Ectodermal cell (in vitro differentiated cells): ENCODE results near the gene GBP7.

ENCODE experiments used
- H3K27ac ChIP-seq: 2 replicates; pipeline ENCODE4 v1.7.0; 2013; ENCODE audit warnings: mild to moderate bottlenecking, low read depth, low read length; ENCODE audit not compliant: insufficient read depth, poor library complexity, severe bottlenecking
- H3K27me3 ChIP-seq: 2 replicates; pipeline ENCODE4 v1.7.0; 2013; ENCODE audit warnings: mild to moderate bottlenecking, low read length; ENCODE audit not compliant: insufficient read depth, control insufficient read depth, poor library complexity, severe bottlenecking
- H3K36me3 ChIP-seq: one replicate; pipeline ENCODE4 v1.7.0; 2013; ENCODE audit warnings: low read length; ENCODE audit not compliant: control insufficient read depth, insufficient read depth
- H3K4me1 ChIP-seq: one replicate; pipeline ENCODE4 v1.7.0; 2013; ENCODE audit warnings: low read length; ENCODE audit not compliant: control insufficient read depth, insufficient read depth
- H3K4me3 ChIP-seq: 2 replicates; pipeline ENCODE4 v1.7.0; 2013; ENCODE audit warnings: low read depth, low read length, control low read depth; ENCODE audit not compliant: insufficient read depth
- H3K9me3 ChIP-seq: 2 replicates; pipeline ENCODE4 v1.7.0; 2013; ENCODE audit warnings: mild to moderate bottlenecking, low read length, moderate library complexity; ENCODE audit not compliant: control insufficient read depth
- WGBS, 2 experiments: methylation state at CpG; one replicate each; pipeline ENCODE4 v1.1.7; 2013; ENCODE audit warnings: missing lambda C conversion rate in 2 of 2; 5-methylcytosine and 5-hydroxymethylcytosine counted together

The GBP7 gene

DNA sequence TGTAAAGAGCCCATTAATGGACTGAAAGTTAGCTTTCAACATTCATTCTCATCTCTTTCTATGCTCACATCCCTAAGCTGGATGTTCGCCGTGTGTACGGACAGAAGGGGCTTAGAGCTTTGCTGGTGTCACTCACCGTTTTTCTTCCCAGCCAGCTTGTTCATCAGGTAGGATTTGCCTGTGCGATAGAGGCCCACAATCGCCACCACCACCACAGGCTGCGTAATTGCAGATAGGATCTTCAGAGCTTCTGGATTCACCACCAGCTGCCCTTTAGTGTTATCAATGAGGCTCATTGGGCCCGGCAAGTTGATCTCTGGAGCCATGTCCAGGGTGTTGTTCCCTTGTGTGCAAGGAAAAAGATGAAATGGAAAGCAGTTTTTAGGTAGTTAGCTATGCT is 54.2 kb downstream of the GBP7 start:
- WGBS, 2 experiments = 97 to 98% methylated on average over 8 of the region's 8 CpGs
- H3K4me3 ChIP-seq = no peak overlapping the region
- H3K36me3 ChIP-seq = no peaks in the 10 kb centered on the region
- no peaks in the 10 kb centered on the region for H3K27me3 ChIP-seq
- no peak overlapping the region for H3K27ac ChIP-seq
- H3K4me1 ChIP-seq = no peaks in the 10 kb centered on the region
- H3K9me3 ChIP-seq = no peaks in the 10 kb centered on the region

DNA sequence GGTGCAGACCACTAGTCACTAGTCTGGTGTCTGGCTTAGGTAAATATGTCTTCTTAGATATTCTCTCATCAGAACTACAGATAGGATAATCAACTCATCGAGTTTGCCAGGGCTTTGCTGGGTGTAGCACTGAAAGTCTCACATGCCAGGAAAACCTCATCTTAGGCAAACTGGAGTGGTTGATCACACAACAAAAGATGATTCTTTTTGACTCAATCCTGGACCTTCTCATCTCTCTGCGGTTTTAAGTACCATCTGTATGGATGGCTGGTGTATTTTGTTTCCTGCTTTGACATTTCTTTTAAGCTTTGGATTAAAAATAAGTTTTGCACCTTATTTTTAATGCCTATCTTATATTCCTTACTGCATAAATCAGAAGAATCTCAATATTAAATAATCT is 61.1 kb downstream of the GBP7 start:
- no peaks in the 10 kb centered on the region for H3K27me3 ChIP-seq
- H3K9me3 ChIP-seq = no peaks in the 10 kb centered on the region
- H3K36me3 ChIP-seq = no peaks in the 10 kb centered on the region
- no peak overlapping the region for H3K4me3 ChIP-seq
- H3K4me1 ChIP-seq = no peaks in the 10 kb centered on the region
- H3K27ac ChIP-seq = no peak overlapping the region
- WGBS, 2 experiments = 97% methylated on average over 2 of the region's 2 CpGs

DNA sequence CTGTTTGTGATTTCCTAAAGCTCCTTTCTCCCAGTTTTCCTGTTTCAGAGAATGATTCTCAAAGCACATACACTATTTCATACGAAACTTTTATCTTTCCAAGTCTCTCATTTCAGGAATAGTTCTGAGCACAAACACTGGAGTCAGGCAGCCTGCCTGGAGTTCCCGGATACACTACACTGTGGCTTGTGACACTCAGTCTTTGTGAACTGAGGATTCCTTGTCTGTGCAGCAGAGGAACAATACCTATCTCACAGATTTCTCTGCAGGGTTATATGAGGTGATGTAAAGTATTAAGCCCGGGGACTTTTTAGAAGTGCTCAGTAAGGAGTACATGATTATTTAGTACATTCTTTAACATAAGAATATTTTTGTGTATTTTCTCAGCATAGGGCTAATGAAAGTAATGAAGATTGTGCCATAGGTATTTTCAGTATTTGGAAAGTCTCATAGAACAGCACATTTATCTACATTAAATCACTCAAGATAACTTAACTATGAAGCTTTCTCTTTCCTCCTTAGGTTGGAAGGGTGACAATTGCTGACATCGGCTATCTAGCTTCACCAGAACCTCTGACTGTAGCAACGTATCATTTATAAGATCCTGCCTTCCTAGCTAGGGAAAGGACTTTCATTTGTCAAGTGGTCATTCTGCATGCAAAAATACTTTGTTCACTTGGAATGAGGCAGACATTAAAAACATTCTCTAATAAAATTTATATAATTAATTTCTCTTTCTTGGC is 62.8 kb downstream of the GBP7 start:
- Histone ChIP-seq H3K27me3 (no peaks in the 10 kb centered on the region), H3K4me1 (no peaks in the 10 kb centered on the region), H3K27ac (no peak overlapping the region), H3K36me3 (no peaks in the 10 kb centered on the region), H3K4me3 (no peak overlapping the region), H3K9me3 (no peaks in the 10 kb centered on the region)
- WGBS, 2 experiments = 89 to 93% methylated on average over 4 of the region's 5 CpGs

DNA sequence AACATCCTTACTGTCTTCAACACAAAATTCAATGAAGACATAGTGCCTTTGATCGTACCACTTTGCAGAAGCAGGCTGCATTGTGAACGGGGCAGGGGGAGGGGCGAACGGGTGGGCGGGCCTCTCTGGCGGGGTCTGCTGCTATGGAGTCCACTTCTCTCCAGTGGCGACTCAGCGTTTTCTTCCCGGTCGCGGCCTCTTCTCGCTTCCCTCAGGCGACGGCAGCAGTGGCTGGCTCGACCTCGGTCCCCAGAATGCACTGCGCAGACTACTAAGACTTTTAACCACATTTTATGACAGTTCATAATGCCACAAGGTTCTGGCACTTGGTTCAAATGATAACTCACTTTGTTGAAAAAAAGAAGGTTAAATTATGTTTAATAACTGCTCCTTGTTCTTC is 71.1 kb downstream of the GBP7 start:
- Histone ChIP-seq H3K4me3 (no peak overlapping the region), H3K36me3 (no peaks in the 10 kb centered on the region), H3K27ac (no peak overlapping the region), H3K9me3 (no peaks in the 10 kb centered on the region), H3K4me1 (no peaks in the 10 kb centered on the region), H3K27me3 (no peaks in the 10 kb centered on the region)
- 91 to 92% methylated on average over 17 of the region's 17 CpGs for WGBS, 2 experiments

DNA sequence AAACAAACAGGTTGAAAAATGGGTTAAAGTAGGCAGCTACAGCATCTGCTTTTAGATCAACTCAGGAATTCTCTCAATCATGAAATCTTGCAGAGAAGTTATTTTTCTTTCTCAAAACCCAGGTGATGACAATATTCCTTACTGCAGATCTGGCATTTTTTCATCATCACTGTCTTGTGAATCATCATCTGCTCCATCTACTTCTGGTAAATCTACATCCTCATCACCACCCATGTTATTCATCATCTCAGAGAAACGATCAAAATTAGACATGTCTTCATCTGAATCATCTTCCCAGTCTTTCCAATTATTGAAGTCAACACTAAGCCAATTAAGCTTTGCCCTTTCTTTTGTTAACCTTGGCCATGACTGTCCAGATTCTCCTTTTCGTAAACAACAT is 71.7 kb downstream of the GBP7 start:
- Histone ChIP-seq H3K4me1 (no peaks in the 10 kb centered on the region), H3K9me3 (no peaks in the 10 kb centered on the region), H3K27me3 (no peaks in the 10 kb centered on the region), H3K27ac (no peak overlapping the region), H3K36me3 (no peaks in the 10 kb centered on the region), H3K4me3 (no peak overlapping the region)
- 97 to 99% methylated on average over 2 of the region's 2 CpGs for WGBS, 2 experiments

DNA sequence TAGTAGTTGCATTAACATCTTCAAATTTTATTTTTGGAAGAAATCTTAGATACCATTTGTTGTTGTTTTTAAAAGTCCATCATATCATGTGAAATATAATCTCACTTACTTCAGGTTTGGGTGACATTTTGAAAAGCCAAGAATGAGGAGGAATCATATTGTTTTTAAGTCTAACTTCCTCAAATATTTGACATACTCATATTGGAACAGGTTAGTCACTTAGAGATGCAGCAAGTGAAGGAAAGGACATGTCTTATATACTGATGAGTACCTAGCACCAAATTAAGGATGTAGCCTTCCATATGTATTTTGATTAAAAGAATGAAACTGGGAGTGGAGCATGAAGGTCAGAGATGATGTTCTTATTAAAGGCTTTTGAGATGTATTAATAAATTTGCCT is 73.8 kb downstream of the GBP7 start:
- Histone ChIP-seq H3K9me3 (no peaks in the 10 kb centered on the region), H3K36me3 (no peaks in the 10 kb centered on the region), H3K27me3 (no peaks in the 10 kb centered on the region), H3K4me1 (no peaks in the 10 kb centered on the region), H3K27ac (no peak overlapping the region), H3K4me3 (no peak overlapping the region)

DNA sequence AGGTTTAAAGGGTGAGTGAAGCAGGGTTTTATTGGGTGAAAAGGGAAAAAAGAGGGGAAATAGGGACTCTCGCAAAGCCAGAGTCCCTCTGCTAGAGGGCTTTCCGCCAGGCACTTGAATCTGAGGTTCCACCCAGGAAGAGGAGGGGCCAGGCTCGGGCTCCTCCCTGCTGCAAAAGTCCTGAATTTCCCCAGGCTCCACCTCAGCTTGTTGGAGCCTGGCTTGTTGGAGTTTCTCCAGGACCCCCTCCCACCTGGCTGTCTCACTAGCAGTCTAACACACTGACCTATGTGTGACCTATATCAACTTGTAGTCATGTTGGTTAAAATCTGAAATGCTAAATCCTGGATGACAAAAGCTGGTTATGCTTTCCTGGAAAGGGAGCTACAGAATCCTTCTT is 75.4 kb downstream of the GBP7 start:
- Histone ChIP-seq H3K4me1 (no peaks in the 10 kb centered on the region), H3K4me3 (no peak overlapping the region), H3K27me3 (no peaks in the 10 kb centered on the region), H3K27ac (no peak overlapping the region), H3K9me3 (no peaks in the 10 kb centered on the region), H3K36me3 (no peaks in the 10 kb centered on the region)
- WGBS, 2 experiments = 90 to 95% methylated on average over 3 of the region's 3 CpGs

DNA sequence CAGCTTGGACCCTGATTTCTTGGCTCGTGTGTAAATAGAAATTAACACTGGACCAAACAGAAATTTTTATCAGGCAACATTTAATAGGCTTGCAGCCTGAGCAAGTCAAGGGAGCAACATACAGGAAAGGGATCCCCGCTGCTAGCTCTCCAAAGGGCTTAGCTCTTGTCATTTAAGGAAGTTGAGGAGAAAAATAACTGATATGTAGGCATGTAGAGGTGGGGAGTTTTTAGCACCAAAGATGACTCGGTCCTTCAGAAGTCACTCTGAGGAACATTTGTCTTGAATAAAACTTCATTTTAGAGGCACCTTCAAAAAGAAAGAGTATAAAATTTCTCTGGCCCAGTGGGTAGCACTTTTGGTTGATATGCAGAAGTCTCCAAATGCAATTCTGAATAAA is 76.9 kb downstream of the GBP7 start:
- Histone ChIP-seq H3K4me1 (no peaks in the 10 kb centered on the region), H3K27ac (no peak overlapping the region), H3K36me3 (no peaks in the 10 kb centered on the region), H3K4me3 (no peak overlapping the region), H3K9me3 (no peaks in the 10 kb centered on the region), H3K27me3 (no peaks in the 10 kb centered on the region)
- 88 to 93% methylated on average over 3 of the region's 3 CpGs for WGBS, 2 experiments

DNA sequence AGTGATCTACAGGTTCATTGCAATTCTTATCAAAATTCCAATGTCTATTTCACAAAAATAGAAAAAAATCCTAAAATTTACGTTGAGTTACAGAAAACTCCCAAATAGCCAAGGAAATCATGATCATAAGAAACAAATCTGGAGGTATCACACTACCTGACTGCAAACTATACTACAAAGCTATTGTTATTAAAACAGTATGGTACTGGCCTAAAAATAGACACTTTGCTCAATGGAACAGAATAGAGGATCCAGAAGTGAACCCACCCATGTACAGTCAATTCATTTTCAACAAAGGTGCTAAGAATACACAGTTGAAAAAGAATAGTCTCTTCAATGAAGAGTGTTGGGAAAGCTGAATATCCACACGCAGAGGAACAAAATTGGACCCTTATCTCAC is 80.1 kb downstream of the GBP7 start:
- Histone ChIP-seq H3K4me1 (no peaks in the 10 kb centered on the region), H3K36me3 (no peaks in the 10 kb centered on the region), H3K27me3 (no peaks in the 10 kb centered on the region), H3K9me3 (no peaks in the 10 kb centered on the region), H3K4me3 (no peak overlapping the region), H3K27ac (no peak overlapping the region)
- WGBS, 2 experiments = 73 to 99% methylated on average over 1 to 2 of the region's 2 CpGs

DNA sequence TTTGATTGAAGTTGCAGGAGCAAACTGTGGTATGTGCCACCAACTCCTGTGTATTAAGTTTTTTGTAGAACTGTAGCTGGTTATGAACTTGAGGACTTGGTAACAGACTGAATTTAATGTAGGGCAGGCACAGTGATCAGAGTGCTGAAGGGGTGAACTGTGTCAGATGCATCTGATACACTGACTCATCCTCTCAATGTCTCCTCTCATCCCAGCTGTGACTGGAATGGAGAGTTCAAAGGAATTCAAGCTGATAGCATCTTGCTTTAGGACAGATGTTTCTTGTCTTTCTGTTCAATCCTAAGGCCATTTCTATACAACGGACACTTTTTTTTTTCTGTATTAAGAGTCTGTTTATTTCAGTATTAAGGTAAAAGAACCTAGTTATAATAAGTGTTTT is 85.8 kb downstream of the GBP7 start:
- no peaks in the 10 kb centered on the region for H3K9me3 ChIP-seq
- no CpG with 5 or more reads among the region's 1 CpG for WGBS, 2 experiments
- no peak overlapping the region for H3K27ac ChIP-seq
- no peaks in the 10 kb centered on the region for H3K27me3 ChIP-seq
- no peaks in the 10 kb centered on the region for H3K36me3 ChIP-seq
- H3K4me3 ChIP-seq = no peak overlapping the region
- no peaks in the 10 kb centered on the region for H3K4me1 ChIP-seq

DNA sequence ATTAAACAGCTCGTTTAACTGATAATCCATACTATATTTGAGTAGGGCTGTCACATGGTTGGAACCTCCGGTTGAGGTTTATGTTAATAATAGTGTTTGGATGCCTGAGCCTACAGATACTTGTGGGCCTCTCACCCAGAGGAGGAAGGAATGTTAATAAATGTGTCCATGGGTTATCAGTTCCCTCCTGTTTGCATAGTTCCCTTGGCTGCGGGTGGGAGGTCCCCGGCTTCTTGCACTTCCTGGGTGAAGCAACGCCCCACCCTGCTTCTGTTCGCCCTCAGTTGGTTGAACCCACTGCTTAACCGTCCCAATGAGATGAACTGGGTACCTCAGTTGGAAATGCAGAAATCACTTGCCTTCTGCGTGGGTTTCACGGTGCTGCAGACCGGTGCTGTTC is 87.2 kb downstream of the GBP7 start:
- WGBS, 2 experiments = 92 to 95% methylated on average over 9 to 10 of the region's 10 CpGs
- Histone ChIP-seq H3K4me1 (no peaks in the 10 kb centered on the region), H3K27ac (no peak overlapping the region), H3K4me3 (no peak overlapping the region), H3K27me3 (no peaks in the 10 kb centered on the region), H3K9me3 (no peaks in the 10 kb centered on the region), H3K36me3 (no peaks in the 10 kb centered on the region)
